Stromal cell of bone marrow (primary cell): Measurements from ENCODE around the gene TNS3.

Experiments used
- DNase-seq: peaks from one replicate; pipeline ENCODE4 v3.0.0-alpha.2; 2012; ENCODE audit warnings: low read depth

TNS3 gene

DNA sequence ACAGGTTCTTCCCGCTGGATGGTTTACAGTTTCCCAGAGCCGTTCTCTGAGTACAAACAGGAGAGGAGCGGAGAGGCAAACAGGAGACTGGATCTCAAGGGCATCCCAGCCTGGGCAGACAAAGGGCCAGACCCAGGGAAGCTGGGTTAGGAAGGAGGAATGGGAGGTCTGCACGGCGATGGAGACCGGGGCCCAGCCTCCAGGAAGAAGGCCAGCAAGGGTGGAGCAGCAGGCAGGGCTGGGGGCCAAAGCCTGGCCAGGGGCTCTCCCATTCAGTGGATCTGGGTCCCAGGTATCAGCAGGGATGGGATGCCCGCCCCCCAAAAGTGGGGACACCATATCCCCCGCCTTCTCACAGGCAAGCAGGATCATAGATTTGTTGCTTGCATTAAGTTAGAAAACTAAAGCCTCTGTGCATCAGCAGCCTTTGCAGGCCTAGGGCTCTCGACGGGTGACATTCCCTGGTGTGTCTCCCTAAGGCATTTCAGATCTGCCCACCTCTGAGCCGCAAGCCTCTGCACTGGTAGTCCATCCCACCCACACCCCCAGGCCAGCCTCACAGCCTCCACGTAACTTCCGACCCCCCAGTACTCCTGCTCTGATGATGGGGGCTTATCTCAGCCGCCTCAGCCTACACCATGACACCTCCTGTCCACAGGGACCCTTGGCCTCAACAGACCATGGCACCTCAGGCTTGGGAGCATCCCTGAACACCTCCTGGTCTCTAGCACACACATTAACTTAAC, 59.9 kb downstream of the TNS3 start:
- no peak for DNase-seq

DNA sequence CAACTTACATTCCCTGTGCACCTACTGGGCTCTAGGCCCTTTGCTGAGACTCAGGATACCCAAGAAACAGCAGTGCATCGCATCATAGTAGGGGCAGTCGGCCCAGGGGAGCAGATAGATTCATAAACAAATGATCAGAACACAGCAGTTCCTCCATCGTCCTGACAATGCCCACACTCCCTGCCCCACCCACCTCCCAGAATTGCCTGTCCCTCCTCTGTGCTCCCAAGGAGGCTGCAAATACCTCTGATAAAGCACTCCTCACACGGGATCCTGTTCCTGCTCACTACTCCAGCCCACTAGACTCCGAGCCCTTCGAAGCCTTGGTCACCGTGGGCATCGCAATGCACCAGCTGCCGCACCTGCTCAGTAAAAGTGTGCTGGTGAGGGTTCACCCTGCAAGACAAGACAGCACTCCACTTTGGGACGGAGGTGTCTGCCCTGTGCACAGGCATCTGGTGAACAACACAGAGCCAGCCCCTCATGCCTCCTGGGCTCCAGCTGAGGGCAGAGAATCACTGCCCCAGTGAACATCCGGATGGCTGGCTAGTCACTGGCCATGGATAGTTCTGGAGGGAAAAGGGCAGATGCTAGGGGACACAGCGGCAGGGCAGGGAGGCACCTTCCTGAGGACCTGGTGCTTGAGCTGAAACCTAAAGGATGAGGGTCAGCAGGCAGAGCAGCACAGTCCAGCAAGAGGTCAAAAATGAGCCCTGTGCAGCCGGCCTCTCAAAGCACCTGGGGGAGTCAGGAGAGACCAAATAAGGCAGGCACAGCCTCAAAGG, 60.7 kb downstream of the TNS3 start:
- DNase-seq, result no peak

DNA sequence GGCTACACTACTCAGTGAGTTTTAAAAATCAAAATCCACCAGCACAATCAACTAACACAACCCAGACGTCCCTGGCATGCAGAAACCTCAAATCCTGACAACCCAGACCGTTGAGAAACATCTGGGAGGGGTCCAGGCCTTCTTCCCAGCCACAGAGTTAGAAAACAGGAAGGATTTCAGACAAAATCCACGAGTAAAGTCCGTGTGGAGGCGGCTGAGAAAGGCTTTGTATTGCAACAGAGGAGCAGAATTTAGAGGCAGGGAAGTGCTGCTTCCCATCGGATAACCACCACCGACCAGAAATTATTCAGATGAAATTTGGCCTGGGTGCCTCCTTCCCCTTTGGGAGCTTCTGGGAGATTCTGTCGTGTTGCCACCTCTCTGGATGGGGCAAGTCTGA, 61.5 kb downstream of the TNS3 start:
- peak; percentile 86 for DNase-seq

DNA sequence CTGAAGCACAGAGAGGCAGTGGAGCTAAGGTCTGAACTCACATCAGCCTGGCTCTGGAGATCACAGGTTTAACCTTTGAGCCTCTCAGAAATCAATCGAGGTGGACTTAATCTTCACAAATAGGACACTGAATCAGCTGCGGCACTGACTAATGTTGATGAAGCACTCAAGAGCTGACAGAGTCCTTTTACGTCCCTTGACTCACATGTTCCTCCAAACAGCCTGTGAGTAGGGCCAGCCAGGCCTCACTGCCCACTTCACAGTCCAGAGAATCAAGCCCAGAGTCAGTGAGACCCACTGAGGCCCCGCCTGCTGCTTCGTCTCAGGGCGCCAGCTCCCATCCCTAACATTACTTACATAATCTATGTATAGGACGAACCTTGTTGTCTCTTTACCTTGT, 63.1 kb downstream of the TNS3 start:
- peak; percentile 60 for DNase-seq

DNA sequence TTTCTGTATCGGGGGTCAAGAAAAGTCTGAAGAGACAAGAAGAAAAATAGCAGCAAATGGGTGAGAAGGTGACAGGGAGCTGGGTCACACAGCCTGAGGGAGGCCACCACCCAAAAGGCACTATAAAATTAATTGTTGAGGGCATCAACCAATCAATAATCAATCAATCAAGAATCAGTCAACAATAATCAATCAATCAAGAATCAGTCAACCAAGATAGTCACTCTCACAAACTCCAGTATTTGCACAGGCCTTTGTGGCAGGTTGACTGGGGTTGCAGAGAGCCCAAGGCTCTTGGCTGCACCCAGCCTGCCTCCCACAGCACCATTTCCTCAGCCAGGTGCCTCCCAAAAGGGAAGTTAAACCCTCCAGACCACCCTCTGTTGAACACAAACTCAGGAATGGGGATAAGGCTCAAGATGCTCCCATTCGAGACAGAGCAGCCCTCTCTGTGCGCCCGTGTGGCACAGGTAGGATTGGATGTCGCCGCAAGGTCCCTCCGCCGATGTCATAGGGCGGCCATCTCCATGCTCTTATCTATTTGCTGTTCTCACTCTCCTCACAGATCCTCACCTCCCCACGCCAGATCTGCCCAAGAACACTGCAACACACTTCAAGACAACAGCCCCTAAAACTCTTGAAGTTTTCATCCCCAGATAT, 64.0 kb downstream of the TNS3 start:
- no peak for DNase-seq

DNA sequence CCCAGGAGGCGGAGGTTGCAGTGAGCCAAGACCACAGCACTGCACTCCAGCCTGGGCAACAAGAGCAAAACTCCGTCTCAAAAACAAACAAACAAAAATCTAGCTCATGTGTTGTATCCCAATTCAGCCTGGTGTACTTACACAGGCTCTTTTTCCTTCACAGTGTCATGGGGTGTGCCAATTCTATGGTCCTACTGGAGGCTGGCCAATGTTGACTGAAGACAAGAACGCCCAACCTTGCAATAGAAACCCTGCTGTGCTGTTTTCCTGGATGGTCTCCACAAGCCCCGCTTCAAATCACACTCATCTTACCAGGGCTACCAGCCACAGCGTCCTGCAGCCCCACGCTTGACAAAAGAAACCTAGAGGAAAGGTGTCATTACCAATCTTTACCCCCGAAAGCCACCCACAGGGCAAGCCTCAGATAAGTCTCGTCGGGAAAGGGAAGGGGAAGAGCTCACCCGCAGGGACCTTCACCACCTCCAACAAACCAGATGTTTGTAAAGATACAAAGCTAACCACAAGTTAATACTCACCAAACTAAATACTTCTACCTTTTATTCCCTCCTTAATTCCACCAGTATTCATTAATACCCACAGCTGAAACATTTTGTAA, 64.8 kb downstream of the TNS3 start:
- DNase-seq, result no peak

DNA sequence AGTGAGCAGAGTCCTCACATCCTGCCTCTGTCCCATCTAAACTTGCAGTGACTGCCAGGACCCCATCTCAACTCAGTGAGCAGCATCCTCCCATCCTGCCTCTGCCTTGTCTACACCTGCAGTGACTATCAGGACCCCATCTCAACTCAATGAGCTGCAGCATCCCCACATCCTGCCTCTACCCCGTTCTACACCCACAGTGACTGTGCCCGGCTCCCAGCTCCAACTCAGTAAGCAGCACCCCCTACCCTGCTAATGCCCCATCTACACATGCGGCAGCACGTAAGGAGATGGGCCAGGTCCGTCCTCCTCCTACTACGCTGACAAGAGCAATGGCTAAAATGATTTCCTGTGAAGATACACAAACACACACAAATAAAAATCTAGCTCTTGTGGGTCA, 65.5 kb downstream of the TNS3 start:
- DNase-seq, result no peak

DNA sequence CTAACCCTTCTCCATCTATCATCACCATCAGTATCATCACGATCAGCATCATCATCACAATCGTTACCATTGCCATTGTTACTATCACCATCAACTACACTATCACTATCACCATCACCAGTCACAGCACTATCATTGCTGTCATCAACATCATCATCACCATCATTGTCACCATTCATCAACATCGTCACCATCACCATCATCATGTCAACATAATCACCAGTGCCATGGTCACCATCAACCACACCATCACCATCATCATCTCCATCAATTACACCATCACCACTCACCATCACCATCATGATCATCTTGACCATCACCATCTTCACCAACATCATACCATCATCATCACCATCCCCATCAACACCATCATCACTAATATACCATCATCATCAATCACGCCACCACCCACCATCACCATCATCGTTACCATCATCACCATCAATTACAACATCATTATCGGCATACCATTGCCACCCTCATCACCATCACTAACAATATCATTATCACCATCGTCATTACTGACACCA, 66.5 kb downstream of the TNS3 start:
- DNase-seq, result no peak

DNA sequence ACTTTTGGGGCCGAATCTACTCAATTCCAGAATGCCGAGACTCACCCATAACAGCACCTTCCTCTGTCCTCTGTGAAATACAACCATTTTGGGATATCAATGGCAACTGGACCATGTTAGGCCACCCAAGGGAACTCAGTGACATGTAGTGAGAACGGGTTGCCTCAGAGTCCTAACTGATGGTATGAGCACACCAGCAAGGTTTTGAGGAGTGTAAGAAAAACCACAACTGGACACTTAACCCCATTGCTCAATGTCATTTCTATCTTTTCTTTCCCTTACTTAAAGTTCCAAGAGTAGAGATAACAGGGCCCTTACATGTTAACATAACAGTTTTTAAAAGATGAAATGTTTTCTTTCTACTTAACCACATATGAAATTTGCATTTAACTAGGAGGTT, 67.1 kb downstream of the TNS3 start:
- DNase-seq, result no peak

DNA sequence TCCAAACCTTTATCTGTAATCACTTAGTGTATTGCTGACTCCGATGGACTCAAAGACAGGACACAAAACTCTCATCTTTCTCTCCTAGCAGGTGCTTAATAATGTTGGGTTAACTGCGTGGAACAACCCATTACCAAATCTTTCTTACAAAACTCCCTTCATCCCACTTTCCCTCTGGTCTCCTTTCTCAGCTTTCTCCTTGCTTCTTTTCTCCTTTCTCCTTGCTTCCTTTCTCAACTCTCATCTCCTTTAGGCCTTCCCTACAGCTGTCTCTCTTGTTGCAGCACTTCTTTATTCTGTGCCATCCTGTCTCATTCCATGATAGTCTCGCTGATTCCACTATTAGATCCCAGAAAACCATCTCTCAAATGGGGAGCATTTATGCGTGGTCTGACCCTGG, 67.5 kb downstream of the TNS3 start:
- no peak for DNase-seq

DNA sequence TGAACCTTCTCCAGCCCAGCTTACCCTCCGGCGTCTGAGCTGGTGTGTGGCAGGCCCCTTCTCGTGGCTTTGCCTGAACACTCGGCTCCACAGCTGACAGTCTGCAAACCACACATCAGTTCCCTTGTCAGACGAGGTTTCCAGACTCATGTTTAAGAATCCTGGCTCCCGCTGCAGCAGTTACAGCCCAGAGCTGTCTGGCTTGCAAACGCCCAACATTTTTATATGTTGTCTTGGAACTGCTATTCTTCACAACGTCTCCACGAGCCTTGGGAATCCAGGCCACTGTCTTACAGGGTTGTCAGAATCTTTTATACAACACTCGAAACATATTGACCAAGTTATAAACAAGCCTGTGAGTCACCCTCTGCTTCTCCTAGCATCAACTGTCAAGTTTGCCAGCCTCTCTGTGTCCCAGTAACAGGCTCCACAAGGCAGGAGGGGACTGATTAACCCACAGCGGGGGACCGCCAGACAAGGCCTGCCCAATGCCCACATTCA, 68.1 kb downstream of the TNS3 start:
- DNase-seq, result peak; percentile 28

DNA sequence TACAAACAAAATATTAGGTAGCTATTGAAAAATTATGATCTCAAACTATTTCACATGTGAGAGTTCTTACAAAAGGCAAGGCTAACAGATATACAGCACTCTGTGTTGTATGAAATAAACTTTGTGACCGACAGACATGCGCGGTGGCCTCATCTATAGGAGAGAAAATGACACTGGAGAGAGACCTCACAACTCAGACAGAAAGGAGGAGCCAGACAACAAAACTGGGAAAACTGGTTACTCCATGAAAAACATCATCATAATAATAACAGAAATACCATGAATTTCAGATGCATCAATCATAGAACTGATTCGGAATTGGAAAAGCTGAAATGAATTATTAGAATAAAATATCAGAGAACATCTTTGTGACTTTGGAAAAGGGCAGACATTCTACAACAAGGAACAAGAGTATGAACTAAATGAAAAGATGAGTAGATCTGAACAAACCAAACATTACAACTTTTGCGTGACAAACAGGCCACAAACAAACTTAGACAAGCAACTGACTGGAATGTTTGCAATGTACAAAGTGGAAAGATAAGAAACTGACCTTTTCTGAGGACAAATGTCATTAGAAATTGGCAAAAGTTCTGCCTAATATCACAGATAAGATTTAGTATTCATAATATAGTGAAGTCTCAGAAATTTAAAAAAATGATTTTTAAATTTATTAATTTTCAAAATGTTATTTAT, 69.3 kb downstream of the TNS3 start:
- no peak for DNase-seq

DNA sequence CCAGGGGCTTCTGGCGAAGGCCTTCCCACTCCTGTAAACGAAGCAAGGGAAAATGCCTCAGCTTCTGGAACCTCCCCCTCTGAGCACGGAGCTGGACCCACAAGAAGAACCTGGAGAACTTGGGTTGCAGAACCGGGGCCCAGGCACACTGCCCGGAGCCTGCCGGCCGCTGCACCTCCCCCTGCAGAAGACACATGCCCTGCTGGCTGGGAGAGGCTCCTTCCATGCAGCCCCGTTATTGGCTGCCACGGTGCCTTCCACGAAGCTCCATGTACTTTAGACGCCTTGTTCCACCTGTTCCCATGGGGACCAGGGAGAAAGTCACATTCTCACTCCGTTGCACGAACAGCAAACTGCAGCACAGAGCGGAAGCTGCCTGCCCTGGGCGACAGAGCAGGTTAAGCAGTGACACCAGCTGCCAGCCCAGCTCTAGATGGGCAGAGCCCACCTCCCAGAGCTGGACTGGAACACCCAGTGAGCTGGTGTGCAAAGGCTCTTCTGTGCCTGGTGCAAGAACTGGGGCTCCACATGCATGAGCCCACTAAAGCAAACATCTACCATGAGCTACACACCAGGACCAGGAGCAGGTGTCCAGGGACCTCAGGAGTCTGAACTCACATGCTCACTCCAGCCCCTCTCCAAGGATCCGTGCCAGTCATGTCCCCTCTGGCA, 70.1 kb downstream of the TNS3 start:
- DNase-seq, result no peak

DNA sequence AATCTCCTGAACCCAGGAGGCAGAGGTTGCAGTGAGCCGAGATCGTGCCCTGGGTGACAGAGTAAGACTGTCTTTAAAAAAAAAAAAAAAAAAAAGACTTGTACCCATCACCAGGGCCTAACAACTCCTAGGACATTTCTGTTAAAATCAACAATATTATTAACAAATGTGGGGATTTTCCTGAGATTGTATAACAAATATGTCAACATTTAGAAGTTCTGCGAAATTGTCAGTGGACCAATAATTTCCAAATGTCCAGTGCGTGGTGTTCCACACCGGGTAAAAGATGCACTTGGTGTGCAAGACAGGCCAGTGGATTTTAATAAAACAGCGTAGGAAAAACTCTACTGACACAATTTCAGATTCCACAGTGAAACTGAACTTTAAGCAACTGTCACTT, 71.1 kb downstream of the TNS3 start:
- DNase-seq, result no peak

DNA sequence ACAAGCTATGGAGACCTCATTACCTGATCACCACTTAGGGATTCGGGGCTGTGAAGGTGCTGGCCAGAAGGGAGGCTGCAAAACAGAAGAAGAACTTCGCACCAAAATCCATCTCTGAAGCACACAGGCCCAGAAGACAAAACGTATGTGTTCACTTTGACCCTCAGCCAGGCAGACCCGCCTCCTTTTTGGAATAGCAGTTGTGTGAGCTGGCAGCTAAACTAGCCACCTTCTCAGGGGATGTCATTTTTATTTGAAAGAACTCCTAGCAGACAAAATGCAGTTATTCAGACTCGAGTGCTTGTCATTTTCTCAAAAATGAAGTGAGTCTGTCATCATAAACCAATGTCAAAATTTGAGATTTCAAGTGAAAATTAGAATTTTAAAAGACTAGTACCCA, 71.7 kb downstream of the TNS3 start:
- DNase-seq, result no peak

DNA sequence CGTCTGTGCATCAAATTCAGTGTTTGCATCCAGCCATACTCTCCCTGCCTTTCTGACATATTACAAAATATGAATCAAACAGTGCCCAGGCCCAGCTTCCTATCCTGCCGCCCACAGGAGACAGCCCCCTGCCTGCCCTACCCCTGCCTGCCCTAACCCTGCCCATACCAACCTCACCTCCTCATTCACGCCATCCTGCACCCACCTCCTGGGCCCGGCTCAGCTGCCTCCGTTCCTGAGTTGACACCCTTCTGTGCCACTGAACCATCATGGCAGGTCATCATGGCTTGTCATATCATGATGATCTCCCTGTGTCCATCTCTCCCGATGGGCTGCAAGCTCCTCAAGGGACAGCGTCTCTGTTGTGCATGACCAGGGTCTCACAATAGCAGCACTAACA, 72.3 kb downstream of the TNS3 start:
- DNase-seq, result no peak

DNA sequence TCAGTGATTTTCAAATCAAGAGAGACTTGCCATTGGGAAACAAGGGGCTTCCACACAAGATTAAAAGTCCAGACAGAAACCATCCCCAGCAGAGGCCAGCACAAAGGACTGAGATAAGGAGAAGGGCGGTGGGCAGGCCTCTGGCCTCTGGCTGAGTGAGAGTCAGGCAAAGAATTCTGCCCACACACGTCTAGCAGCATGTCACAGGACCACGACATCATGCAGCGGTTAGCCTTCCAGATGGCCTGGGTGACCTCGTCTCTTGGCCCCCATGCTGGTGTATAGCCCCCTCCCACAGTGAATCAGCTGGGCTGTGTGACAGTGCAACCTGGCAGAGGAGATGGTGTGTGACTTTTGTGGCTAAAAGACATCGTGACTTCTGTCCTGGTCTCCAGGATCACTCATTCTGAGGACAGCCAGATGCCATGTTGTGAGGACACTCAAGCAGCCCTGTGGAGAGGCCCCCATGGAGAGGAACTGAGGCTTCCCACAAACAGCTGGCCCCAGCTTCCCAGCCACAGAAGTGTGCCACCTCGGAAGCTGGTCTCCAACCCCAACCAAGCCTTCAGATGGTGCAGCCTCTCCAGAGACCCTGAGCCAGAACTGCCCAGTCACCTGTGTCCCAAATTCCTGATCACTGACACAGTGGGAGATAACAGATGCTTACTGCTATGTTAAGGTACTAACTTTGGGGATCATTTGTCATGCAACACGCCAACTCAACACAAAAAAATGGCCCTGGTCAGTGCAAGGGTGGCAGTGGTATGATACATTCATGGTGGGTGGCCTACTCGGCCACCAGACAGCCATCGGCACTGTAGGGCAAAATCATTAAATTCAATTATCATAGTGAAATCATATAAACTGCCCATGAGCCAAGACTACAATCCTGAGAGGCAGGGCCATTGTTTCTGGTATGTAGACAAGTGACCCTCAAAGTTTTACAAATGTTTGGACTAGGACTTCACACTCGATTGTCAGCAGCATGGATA, 73.2 kb downstream of the TNS3 start:
- no peak for DNase-seq

DNA sequence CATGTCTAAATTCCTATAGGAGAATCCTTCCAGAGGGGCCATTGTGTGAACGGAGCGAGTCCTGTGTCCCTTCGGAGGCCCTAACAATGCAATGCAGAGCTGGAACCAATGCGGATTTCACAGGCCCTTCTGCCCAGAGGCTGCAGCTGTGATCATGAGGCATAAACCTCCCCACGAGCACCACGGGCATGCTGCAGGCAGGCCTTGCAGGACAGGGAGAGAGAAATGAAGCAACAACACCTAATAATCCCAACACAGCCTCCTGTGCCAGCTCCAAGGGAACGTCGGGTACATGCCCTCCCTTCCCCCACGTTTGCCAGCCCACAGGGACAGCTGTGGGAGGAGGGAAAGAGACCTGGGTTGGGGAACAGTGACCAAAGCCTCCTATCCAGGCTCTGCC, 74.4 kb downstream of the TNS3 start:
- DNase-seq, result no peak

DNA sequence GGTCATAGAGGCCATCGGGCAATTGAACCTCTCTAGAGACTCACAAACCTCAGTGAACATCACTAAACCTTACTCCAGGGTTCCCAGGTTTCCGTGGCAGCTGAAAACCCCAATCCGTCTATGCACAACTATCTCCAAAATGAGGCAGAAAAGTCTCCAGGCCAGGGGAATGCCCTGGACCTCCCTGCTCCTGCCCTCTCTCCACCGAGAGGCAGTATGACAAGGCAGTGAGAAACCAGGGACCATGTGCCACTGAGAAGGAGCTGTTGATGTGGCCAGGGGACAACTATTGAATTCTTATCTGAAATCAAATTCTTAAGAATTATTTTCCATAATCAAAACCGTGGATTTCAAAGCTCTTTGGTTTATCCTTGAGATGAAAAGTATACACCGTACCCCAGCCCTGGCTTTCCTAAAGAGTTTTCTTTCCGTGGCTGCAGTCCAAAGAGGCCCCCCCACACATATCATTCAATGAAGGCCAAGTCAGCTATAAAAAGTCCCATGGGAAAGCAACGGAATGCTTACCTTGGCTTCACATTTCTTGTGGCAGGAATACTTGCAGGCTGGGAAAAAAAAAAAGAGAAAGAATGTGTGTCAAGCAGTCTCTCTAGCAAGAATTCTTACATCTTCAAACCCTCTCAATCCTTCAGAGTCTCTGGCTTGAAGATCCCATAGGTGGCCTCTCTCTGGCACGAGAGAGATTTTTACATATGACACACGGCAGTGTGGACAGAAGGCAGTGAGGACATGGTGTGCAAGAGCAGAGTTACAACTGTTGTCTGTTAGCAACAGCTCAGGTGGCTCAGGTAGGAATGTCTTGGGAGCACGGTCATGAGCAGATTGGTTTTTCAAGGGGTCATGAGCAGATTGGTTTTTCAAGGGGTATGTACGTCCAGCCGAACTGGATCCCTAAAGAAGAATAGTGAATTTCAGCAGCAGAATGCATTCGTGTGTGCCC, 75.2 kb downstream of the TNS3 start:
- peak; percentile 52 for DNase-seq
